Endothelial cell of umbilical vein (primary cell): ENCODE data around the gene EVC2. TPM values are rescaled to one million over a fixed set of nuclear protein-coding genes. Genes with fewer than 3 reads are reported as not detected.

Experiments used
- BruUV-seq: library from RNA; stranded (reverse); fragments of 400-500 nt; replicated peaks from 2 replicates; lab custom pipeline; 2021; lab: Mats Ljungman, UMichigan
- CTCF ChIA-PET: fragments of 300-600, 350-600 bp; sonication (Branson Sonifier 250); formaldehyde crosslinking; loops from one replicate; lab custom pipeline; 2021; ENCODE audit warnings: antibody characterized with exemption, inconsistent platforms; lab: Charles Lee
- POLR2A ChIA-PET: fragments of 300-600, 350-600 bp; sonication (Branson Sonifier 250); formaldehyde crosslinking; loops from one replicate; lab custom pipeline; 2021; ENCODE audit warnings: antibody characterized with exemption, inconsistent platforms; lab: Charles Lee
- DNase-seq: peaks from one replicate; pipeline ENCODE4 v3.0.0-alpha.2; 2011; ENCODE audit warnings: low read depth, low spot score
- FAIRE-seq: peaks from 2 replicates; lab custom pipeline; 2011; peaks lifted over from hg19 to GRCh38; lab: Jason Lieb, UNC
- H2AFZ ChIP-seq: 2 replicates; pipeline ENCODE4 v1.6.0; 2012; ENCODE audit warnings: low read depth, low read length, control low read depth, inconsistent platforms
- H3K27ac ChIP-seq: 2 replicates; pipeline ENCODE4 v1.5.1; 2011; ENCODE audit warnings: low read depth, mild to moderate bottlenecking, control low read depth, low read length, moderate library complexity; ENCODE audit not compliant: insufficient read depth
- H3K27me3 ChIP-seq, 2 experiments: 2 replicates each; pipeline versions ENCODE4 v1.6.0 to v1.6.1; 2011; ENCODE audit warnings: low read length in 2 of 2, mixed read lengths in 1 of 2; ENCODE audit not compliant: control insufficient read depth in 2 of 2, insufficient read depth in 2 of 2
- H3K36me3 ChIP-seq, 2 experiments: 2 replicates in 1 of 2; 3 replicates in 1 of 2; pipeline ENCODE4 v1.5.1; 2011; ENCODE audit warnings: low read length in 2 of 2, mild to moderate bottlenecking in 1 of 2, moderate library complexity in 1 of 2; ENCODE audit not compliant: control insufficient read depth in 2 of 2, insufficient read depth in 2 of 2; ENCODE audit errors: extremely low read depth in 1 of 2
- H3K4me1 ChIP-seq: 3 replicates; pipeline ENCODE4 v1.5.1; 2011; ENCODE audit warnings: mild to moderate bottlenecking, low read length; ENCODE audit not compliant: control insufficient read depth, insufficient read depth; ENCODE audit errors: extremely low read depth
- H3K4me2 ChIP-seq: 2 replicates; pipeline ENCODE4 v1.6.1; 2011; ENCODE audit warnings: low read length, control low read depth, mixed read lengths; ENCODE audit not compliant: insufficient read depth
- H3K4me3 ChIP-seq, 3 experiments: fragments of 200-600 bp in 1 of 3; sonication (generic), shearing (Covaris generic) in 1 of 3; replicated peaks in 1 of 3; 2 replicates each; pipeline ENCODE4 v1.5.1; 2011 to 2016; ENCODE audit warnings: control low read depth in 3 of 3, low read length in 3 of 3, mild to moderate bottlenecking in 2 of 3, inconsistent platforms in 1 of 3, low read depth in 1 of 3, moderate library complexity in 1 of 3; ENCODE audit not compliant: insufficient read depth in 1 of 3
- H3K79me2 ChIP-seq: 2 replicates; pipeline ENCODE4 v1.6.0; 2012; ENCODE audit warnings: low read length, inconsistent platforms; ENCODE audit not compliant: control insufficient read depth, insufficient read depth
- H3K9ac ChIP-seq: replicated peaks from 2 replicates; pipeline ENCODE3; 2011; ENCODE audit warnings: low read length, control low read depth; ENCODE audit not compliant: insufficient read depth; ENCODE audit errors: extremely low read depth
- H3K9me1 ChIP-seq: replicated peaks from 3 replicates; pipeline ENCODE4 v1.6.0; 2011; ENCODE audit warnings: mild to moderate bottlenecking, low read length; ENCODE audit not compliant: control insufficient read depth, insufficient read depth; ENCODE audit errors: extremely low read depth
- H3K9me3 ChIP-seq: replicated peaks from 2 replicates; pipeline ENCODE4 v1.5.1; 2012; ENCODE audit warnings: low read length, inconsistent platforms; ENCODE audit not compliant: control insufficient read depth, insufficient read depth
- H4K20me1 ChIP-seq: replicated peaks from 2 replicates; pipeline ENCODE3; 2011; ENCODE audit warnings: mild to moderate bottlenecking, low read length; ENCODE audit not compliant: control insufficient read depth, insufficient read depth; ENCODE audit errors: extremely low read depth
- CTCF ChIP-seq, 2 donors: IDR thresholded peaks; 1 replicate in 1 of 2; 2 replicates in 1 of 2; pipeline ENCODE4 v1.5.1; 2011; ENCODE audit warnings: low read length in 2 of 2, mild to moderate bottlenecking in 2 of 2, moderate library complexity in 2 of 2, control low read depth in 1 of 2, inconsistent platforms in 1 of 2, low read depth in 1 of 2; ENCODE audit not compliant: insufficient read depth in 1 of 2; ENCODE audit errors: extremely low read depth in 1 of 2
- EZH2 ChIP-seq: IDR thresholded peaks from 2 replicates; pipeline ENCODE4 v1.6.1; 2012; ENCODE audit warnings: borderline replicate concordance, low read depth, mild to moderate bottlenecking, moderate library complexity, low read length, inconsistent platforms; ENCODE audit not compliant: severe bottlenecking
- FOS ChIP-seq: IDR thresholded peaks from 2 replicates; pipeline ENCODE4 v1.6.1; 2011; ENCODE audit warnings: mild to moderate bottlenecking, low read length, moderate library complexity, borderline replicate concordance; ENCODE audit not compliant: insufficient read depth
- GATA2 ChIP-seq: IDR thresholded peaks from 2 replicates; pipeline ENCODE4 v1.7.0; 2011; ENCODE audit warnings: low read depth, mild to moderate bottlenecking, moderate library complexity, mixed read lengths, low read length; ENCODE audit not compliant: insufficient read length, insufficient read depth
- JUN ChIP-seq: IDR thresholded peaks from 2 replicates; pipeline ENCODE4 v1.6.1; 2011; ENCODE audit warnings: borderline replicate concordance, low read depth; ENCODE audit not compliant: insufficient read length, insufficient read depth
- MAX ChIP-seq: IDR thresholded peaks from 2 replicates; pipeline ENCODE4 v1.6.1; 2011; ENCODE audit not compliant: insufficient read depth, insufficient read length
- MYC ChIP-seq: IDR thresholded peaks from one replicate; pipeline ENCODE4 v1.6.1; 2011; ENCODE audit warnings: mild to moderate bottlenecking, low read depth, low read length
- POLR2A ChIP-seq: IDR thresholded peaks from 2 replicates; pipeline ENCODE4 v1.6.1; 2012; ENCODE audit warnings: low read depth, mild to moderate bottlenecking, control low read depth, low read length
- POLR2AphosphoS5 ChIP-seq: IDR thresholded peaks from 2 replicates; pipeline ENCODE4 v1.6.1; 2012; ENCODE audit warnings: low read depth, mild to moderate bottlenecking, control low read depth, low read length, moderate library complexity; ENCODE audit not compliant: insufficient read depth
- dilution Hi-C: fragments of 300-500 bp; cut with MboI; formaldehyde crosslinking; loops from one replicate; pipeline ENCODE4 v1.15.0; 2019; ENCODE audit warnings: low sequenced_read_pairs; ENCODE audit not compliant: extremely low pct_ligation_motif_present
- intact Hi-C: fragments of 100-400 bp; cut with micrococcal nuclease; formaldehyde crosslinking; loops from one replicate; pipeline ENCODE4 v1.10.0; 2022
- polyA plus RNA-seq, 4 experiments: library from polyadenylated mRNA; depleted of rRNA in 3 of 4; stranded (reverse) in 3 of 4; unstranded in 1 of 4; fragments of >200 nt; gene quantifications; 2 replicates each; pipeline versions ENCODE4 v1.2.1 to v1.2.3, GENCODE V29; 2011 to 2012; ENCODE audit warnings: missing spikeins in 1 of 4
- total RNA-seq: library from RNA; stranded (reverse); gene quantifications from 2 replicates; pipeline ENCODE4 v1.2.3, GENCODE V29; 2021

Gene EVC2
- total and polyA plus RNA-seq, 2 donors (not counting 3 experiments of a cell fraction or from before 2014, with no cell fraction given) = 1.7 to 8.8 TPM

- Histone ChIP-seq H3K27ac (no peak overlapping the region), H3K4me2 (no peak overlapping the region), H3K9ac (no peak overlapping the region), H3K4me1 (no peaks in the 10 kb centered on the region), H3K36me3 (peaks cover 4 to 14% of the 10 kb centered on the region in 2 experiments), H2AFZ (no peak overlapping the region), H3K4me3 (no peak overlapping the region), H3K27me3 (no peaks in the 10 kb centered on the region), H3K9me1 (no peaks in the 10 kb centered on the region), H3K79me2 (no peaks in the 10 kb centered on the region), H4K20me1 (no peaks in the 10 kb centered on the region), H3K9me3 (no peaks in the 10 kb centered on the region)
- TF ChIP-seq CTCF (IDR thresholded peaks at IDR 0.05; ENCODE audit: extremely low read depth in 1 of 2, insufficient read depth in 1 of 2, low read depth in 1 of 2, low read length in 2 of 2) (no peak), MYC (no peak), JUN (no peak), POLR2AphosphoS5 (no peak), POLR2A (no peak), GATA2 (no peak), MAX (no peak), FOS (no peak), EZH2 (no peak)
- CTCF ChIA-PET = no interaction called here
- intact Hi-C loops = loop anchor here (10.0 kb wide), 1 partner anchor 158 kb away; no protein-coding TSS in a partner anchor
- DNase-seq (no peak), FAIRE-seq (no peak)
- POLR2A ChIA-PET = no interaction called here
- BruUV-seq = no TSS peak
- dilution Hi-C loops = no loop called here
Observed at GRCh38 chr4:5636766-5637670, 71.3 kb downstream of the EVC2 start.
